GM18508 (cell line): ENCODE measurements around the gene PTGFRN.

Experiments
- ATAC-seq: cut with Tn5 transposase; IDR thresholded peaks from one replicate; pipeline ENCODE4 v1.9.1; 2021; ENCODE audit warnings: moderate number of reproducible peaks; ENCODE audit not compliant: insufficient read depth, unreplicated experiment

PTGFRN gene

DNA sequence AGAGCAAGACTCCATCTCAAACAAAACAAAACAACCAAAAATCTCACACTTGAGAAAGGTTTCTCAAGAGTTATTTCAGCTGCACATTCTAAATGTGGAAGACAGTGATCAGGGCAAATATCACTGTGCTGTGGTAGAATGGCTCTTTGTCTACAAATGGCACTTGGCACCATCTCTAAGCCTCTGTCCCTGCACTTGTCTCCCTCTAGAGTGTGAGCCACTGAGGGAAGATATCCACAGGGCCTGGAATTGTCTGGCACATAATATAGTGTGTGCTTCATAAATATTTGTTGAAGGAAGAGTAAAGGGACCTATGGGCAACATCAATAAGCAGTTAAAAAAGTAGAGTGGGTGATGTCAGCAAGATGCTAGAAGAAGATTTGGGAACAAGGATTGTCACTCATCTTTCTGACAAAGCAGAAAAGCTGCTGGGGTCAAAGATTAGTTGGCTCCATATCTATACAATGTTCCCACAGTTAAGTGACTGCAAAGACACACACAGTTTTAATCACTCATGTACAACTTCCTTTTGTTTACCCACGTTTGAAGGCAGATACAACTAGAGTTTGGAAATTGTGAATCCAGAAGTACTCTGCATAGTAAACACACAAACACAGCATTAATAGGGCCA, 110.9 kb downstream of the PTGFRN start:
- no peak for ATAC-seq

DNA sequence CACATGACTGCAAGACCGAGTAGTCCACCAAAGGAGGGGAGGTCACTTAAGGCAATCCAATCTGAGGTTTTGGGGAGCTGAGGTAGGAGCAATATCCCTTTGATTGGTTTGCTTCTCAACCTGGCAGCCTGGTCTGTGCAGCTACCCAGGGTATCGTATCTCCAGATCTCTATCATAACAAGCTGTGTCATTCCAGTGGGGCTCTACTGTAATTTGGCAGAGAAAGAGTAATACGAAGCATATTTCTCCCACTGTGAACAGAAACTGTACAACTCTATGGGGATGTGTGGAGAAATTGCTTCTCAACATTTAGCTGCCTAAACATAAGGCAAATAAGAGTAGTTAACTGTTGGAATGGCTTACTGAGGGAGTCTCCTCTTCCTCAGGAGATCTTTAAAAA, 112.4 kb downstream of the PTGFRN start:
- no peak for ATAC-seq

DNA sequence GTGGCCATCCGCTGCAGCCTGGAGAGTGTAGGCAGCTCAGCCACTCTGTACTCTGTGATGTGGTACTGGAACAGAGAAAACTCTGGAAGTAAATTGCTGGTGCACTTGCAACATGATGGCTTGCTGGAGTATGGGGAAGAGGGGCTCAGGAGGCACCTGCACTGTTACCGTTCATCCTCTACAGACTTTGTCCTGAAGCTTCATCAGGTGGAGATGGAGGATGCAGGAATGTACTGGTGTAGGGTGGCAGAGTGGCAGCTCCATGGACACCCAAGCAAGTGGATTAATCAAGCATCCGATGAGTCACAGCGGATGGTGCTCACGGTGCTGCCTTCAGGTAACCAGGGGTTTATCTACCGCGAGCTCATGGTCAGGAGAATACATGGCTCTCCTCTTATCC, 115.9 kb downstream of the PTGFRN start:
- ATAC-seq, result no peak

GRCh38 chr1:117026361-117026760, 116.6 kb downstream of the PTGFRN start:
- no peak for ATAC-seq

- ATAC-seq, result no peak
Measured at GRCh38 chr1:117029685-117030084, 120.0 kb downstream of the PTGFRN start.

- no peak for ATAC-seq
Measured at GRCh38 chr1:117030271-117030877, 120.7 kb downstream of the PTGFRN start.

DNA sequence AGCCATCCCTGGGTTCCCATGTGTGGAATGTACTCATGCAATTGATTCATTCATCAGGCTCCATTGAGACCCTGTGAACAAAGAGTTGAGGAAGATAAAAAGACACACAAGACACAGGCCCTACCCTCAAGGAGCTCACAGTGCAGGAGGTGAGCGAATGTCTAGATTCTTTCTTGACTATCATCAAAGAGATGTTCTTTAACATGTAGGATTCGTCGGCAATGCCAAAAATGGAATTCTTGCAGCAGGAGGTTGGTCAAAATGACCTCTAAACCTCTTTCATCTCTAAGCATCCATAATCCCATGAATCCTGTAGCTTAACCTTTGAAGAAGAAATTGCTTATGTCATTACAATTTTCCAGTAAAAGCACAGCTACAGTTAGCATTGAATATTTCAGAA, 122.5 kb downstream of the PTGFRN start:
- ATAC-seq, result no peak

DNA sequence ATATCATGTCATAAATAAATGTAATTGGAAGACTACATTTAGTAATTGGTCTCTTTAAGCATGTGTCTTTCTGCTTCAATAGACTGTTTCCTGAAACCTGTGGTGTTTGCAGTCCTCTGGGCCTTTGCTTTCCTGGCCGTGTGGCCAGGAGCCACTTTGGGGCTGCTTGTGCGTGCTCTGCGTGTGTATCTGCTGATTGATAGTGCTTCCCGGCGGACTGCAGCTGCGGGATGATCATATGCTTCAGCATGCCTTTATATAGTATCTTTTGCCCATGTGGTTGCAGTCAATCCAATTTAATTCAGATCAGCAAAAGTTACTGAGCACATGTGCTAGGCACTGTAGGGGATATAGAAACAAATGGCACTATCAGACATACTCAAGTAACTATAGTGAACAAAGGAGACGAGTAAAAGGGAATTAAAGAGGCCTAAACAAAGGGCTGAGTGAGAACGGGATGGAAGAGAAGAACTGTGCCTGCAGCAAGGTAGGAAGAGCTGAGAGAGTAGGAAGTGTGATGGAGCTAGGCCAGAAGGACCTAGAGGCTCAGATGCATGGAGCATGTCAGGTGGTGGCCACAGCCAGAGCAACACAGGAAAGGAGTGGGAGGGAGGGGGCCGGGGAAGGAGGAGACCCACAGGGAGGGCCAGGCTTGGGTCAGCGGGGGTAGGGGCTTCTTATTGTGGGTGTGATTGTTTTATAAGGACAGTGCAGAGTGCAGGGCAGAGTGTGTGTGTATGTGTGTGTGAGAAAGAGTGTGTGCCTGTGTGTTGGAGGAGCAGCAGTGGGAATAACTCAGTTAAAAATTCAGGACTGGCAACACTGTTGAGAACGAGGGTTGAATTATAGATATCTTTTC, 123.2 kb downstream of the PTGFRN start:
- no peak for ATAC-seq

DNA sequence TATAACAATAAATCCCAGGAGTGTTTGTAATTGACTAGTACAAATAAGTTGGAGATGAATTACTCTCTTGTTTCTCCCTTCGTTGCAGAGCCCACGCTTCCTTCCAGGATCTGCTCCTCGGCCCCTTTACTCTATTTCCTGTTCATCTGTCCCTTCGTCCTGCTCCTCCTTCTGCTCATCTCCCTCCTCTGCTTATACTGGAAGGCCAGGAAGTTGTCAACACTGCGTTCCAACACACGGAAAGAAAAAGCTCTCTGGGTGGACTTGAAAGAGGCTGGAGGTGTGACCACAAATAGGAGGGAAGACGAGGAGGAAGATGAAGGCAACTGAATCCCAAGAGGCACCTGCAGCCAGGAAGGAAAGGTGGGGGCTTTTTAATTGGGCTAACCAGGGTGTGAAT, 124.1 kb downstream of the PTGFRN start:
- ATAC-seq, result no peak

- ATAC-seq, result no peak
Measured at GRCh38 chr1:117034791-117035290, 125.1 kb downstream of the PTGFRN start.

- no peak for ATAC-seq
Measured at GRCh38 chr1:117036018-117036461, 126.3 kb downstream of the PTGFRN start.

GRCh38 chr1:117037802-117038201, 128.1 kb downstream of the PTGFRN start:
- no peak for ATAC-seq

- no peak for ATAC-seq
Measured at GRCh38 chr1:117038236-117038635, 128.5 kb downstream of the PTGFRN start.
